Erythroblast (primary cell): Measurements from ENCODE around the gene PLD3.

Source experiments
- GATA1 ChIP-seq: IDR thresholded peaks from 2 replicates; pipeline ENCODE4 v1.6.1; 2011; ENCODE audit warnings: low read depth, mild to moderate bottlenecking, control low read depth, low read length, moderate library complexity
- POLR2A ChIP-seq: IDR thresholded peaks from 2 replicates; pipeline ENCODE4 v1.6.1; 2011; ENCODE audit warnings: mild to moderate bottlenecking, low read length

GRCh38 chr19:40303765-40304164 is 44.7 kb upstream of the PLD3 start:
- TF ChIP-seq POLR2A: no peak
- no peak for TF ChIP-seq GATA1
